Activated effector memory CD4-positive, alpha-beta T cell treated with anti-CD3 and anti-CD28 coated beads, Interleukin-2, amount 50 U/mL, for 16 hours (primary cell): ENCODE measurements around the gene ACKR2.

ENCODE experiments used
- DNase-seq: peaks from one replicate; pipeline ENCODE4 v3.0.0-alpha.2; 2020

Gene ACKR2

GRCh38 chr3:42830437-42831320 lies 21.4 kb downstream of the ACKR2 start:
- DNase-seq, result no peak

- peak; percentile 87 for DNase-seq
Measured at GRCh38 chr3:42831321-42831713, 22.1 kb downstream of the ACKR2 start.

DNA sequence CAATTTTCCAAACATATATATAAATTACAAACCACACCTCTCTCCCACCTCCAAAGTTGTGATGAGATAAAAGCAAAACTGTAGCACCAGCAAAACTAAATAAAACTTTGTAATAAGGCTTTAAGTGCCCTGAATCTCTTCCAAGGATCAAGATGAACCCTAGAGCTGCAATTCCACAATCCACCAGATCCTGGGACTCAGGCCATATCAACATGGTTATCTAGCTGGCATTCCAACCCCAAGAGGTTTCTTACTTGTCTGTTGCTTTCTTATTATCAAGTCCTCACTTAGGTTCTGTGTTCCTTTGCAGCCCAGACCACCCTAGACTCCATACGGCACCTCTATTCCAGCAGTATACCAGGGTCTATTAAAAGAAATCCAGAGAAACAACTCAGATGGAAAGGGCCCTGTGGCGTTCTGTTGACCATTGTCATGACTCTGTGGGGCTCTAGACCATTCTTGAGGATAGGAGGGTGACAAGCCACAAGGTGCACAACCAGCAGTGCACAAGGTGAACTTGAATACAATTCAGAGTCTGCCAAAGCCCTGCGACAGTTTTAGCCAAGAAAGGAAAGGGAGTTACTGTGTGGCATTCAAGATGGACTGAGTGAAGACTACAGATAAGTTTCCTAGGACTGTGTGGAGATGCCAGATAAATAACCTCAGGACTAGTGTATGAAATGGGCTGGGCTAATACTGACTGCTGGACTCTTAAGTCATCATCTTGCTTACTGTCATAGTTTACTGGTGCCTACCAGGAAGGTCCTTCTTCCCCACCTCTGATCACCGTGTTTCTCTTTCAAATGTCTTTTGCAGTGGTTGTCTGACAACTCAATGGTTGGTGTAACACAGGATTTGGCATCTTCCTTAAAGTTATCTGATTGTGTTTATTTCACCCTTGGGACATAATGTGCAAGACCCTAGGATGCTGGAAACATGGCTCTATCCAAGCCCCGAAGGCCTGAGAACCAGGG lies 27.2 kb downstream of the ACKR2 start:
- DNase-seq, result no peak

- no peak for DNase-seq
Measured at GRCh38 chr3:42838571-42838970, 29.3 kb downstream of the ACKR2 start.

GRCh38 chr3:42839616-42840015 lies 30.4 kb downstream of the ACKR2 start:
- DNase-seq, result peak; percentile 63

DNA sequence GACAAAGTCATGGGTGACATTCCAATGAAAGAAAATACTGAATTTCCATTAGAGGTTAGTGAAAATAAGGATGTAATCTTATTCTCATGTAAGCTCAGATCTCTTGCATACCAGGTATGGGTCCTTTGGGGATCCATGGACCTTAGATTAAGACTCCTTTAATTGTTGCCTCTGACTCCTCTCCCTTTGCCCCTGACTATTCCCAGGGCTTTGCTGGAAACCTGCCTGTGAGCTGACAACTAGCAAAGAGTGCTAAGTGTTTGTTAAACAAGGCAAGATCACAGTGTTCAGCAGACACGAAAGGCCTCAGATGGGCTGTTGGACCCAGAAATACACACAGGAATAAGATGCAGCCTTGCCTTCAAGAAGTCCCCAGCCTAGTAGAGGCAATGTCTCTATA lies 32.1 kb downstream of the ACKR2 start:
- DNase-seq, result no peak

DNA sequence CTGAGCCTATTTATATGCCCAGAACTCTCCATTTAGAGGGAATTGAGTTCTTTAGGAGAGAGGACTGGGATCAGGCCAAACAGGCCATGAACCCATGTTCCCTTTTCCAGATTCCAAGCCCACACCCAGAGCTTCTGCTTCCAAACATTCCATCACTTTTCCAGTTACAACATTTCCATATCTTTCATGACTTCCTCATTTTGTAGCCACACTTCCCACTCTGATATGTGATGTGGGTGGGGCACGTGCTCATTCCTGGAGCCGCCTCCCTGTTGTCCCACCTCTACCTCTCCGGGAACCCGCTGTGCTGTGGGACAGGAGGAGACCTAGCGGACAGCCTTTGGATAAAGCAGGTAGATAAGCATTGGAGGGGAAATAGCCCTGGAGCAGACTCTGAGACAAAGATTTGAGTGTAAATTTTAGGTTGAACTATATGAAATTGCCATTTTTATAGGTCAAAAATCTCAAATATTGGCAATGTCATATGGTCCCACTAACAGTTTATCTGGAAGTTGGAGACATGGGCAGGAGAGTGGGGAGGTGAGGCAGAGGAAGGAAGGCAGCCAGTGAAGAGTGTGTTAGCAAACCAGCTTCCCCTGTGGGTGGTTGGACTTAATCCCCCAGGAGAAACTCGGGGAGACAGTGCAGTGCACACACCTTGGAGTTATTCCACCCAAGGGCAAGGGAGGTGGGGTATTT lies 34.6 kb downstream of the ACKR2 start:
- no peak for DNase-seq

DNA sequence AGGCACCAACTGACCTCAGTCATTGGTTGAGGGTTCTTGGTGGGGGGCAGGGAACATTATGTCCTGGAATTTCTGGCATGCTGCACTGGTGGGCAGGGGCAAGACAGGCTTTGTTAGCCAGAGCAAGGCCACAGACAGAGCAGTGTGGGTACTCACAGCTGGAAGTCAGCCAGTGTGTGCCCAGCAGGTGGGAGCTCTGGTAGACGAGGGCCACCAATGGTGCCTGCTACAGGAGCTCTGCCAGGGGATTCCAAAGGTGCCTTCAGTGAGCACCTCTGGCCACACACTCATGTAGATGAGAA lies 35.1 kb downstream of the ACKR2 start:
- no peak for DNase-seq

DNA sequence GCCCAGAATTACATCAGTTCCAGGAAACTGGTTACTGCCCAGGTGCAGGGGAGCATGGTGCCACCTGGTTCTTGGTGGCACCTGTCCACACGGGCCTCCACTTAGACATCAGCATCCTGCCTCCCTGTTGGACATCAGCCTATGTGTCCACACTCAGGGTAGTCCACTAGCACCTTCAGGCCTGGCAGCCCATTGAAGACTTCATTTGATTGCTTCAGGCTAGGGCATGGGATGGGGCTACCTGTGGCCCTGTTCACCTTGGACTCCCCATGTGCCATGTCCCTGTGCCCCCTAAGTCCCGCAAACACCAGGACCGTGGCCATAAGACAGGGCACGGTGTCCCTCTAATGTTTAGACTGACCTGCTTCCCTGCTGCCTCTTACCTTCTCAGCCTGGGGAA lies 35.6 kb downstream of the ACKR2 start:
- DNase-seq, result no peak

GRCh38 chr3:42846685-42847522 lies 37.7 kb downstream of the ACKR2 start:
- no peak for DNase-seq

- no peak for DNase-seq
Measured at GRCh38 chr3:42847731-42848130, 38.5 kb downstream of the ACKR2 start.

DNA sequence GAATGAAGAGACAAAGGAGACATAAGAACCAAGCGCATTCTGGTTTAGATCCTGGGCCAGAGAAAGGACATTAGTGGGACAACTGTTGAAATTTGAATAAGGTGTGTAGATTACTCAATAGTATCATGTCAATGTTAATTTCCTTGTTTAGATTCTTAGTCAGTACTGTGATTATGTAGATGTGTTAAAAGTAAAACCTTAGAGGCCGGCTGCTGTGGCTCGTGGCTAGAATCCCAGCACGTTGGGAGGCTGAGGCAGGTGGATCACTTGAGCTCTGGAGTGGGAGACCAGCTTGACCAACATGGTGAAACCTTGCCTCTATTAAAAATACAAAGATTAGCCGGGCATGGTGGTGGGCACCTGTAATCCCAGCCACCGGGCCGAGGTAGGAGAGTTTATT lies 39.8 kb downstream of the ACKR2 start:
- no peak for DNase-seq

- DNase-seq, result no peak
Measured at GRCh38 chr3:42850263-42850662, 41.0 kb downstream of the ACKR2 start.

GRCh38 chr3:42851228-42851834 lies 42.1 kb downstream of the ACKR2 start:
- no peak for DNase-seq

GRCh38 chr3:42852441-42852840 lies 43.2 kb downstream of the ACKR2 start:
- DNase-seq, result no peak

DNA sequence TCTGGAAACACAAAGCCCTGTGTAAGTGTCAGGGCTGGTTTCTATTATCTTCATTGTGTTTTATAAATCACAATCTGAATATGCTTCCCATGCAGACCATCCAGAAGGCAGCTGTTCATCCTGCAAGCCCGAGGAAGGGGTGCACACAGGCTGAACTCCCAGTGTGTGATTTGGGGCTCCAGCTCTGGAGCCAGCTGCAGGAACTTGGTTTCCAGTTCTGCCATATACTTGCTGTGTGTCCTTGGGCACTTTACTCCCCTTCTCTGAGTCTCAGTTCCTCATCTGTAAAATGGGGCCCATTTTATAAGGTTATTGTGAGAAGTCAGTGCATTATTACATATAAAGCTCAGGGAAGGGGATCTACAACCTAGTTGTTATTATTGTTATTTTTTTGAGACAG lies 43.8 kb downstream of the ACKR2 start:
- DNase-seq, result no peak

DNA sequence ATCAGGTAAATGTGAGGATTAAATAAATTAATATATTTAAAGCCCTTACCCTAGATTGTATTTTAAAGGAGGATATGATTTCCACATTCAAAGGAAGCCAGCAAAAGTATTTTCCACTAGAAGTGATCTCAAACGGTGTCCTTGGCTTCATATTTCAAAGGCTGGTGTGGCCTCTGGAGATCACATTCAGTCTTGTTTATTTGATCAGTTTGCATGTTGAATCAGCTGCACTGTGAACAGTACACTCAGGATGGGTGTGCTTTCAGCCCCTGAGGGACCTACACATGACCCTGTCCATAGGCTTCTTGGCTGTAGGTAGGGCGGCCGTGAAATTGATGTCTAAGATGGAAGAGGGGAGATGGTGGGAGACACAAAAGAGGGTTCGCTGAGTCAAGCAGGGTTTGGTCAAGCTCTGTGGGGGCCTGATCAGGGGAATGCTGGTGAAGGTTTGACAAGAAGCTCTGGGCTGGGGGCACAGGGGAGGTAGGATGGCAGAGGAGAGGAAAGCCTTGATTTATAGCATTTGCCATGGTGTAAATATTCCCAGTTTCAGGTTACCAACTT lies 44.6 kb downstream of the ACKR2 start:
- DNase-seq, result no peak

DNA sequence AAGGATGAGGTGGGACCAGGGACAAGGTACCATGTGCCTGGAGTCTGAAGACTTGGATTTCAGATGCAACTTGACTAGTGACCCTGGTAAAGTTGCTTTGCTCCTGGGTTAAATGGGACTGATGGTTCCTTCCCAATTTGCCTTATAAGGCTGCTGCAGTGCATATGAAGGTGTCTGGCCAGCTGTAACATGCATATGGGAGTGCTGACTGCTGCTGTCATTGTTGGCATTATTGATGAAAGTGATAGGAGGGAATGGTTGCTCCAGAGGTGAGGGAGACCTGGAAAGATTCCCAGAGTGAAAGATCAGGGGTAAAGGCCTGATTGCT lies 45.9 kb downstream of the ACKR2 start:
- DNase-seq, result no peak

GRCh38 chr3:42855547-42856380 lies 46.5 kb downstream of the ACKR2 start:
- DNase-seq, result no peak

GRCh38 chr3:42856544-42856943 lies 47.3 kb downstream of the ACKR2 start:
- no peak for DNase-seq
